ENCODE measurements around the gene GABBR2. TPM values are rescaled to one million over a fixed set of nuclear protein-coding genes. Genes with fewer than 3 reads are reported as not detected.

The GABBR2 gene
- polyA plus RNA-seq, 3 donors = 3.6 to 6.0 (median 3.8) TPM

- DNase-seq (ENCODE audit: low read depth in 3 of 3, low spot score in 2 of 3) = no peak
Measured at GRCh38 chr9:98381311-98382103, 327.2 kb downstream of the GABBR2 start.

- DNase-seq (ENCODE audit: low read depth in 3 of 3, low spot score in 2 of 3) = no peak
Measured at GRCh38 chr9:98380065-98380681, 328.6 kb downstream of the GABBR2 start.

- no peak for DNase-seq (ENCODE audit: low read depth in 3 of 3, low spot score in 2 of 3)
Measured at GRCh38 chr9:98379572-98379971, 329.2 kb downstream of the GABBR2 start.

- DNase-seq (ENCODE audit: low read depth in 3 of 3, low spot score in 2 of 3) = no peak
Measured at GRCh38 chr9:98378794-98379193, 329.9 kb downstream of the GABBR2 start.

GRCh38 chr9:98378206-98378780 lies 330.4 kb downstream of the GABBR2 start:
- no peak for DNase-seq (ENCODE audit: low read depth in 3 of 3, low spot score in 2 of 3)

GRCh38 chr9:98375138-98375726 lies 333.5 kb downstream of the GABBR2 start:
- no peak for DNase-seq (ENCODE audit: low read depth in 3 of 3, low spot score in 2 of 3)

GRCh38 chr9:98374385-98375051 lies 334.2 kb downstream of the GABBR2 start:
- no peak for DNase-seq (ENCODE audit: low read depth in 3 of 3, low spot score in 2 of 3)

GRCh38 chr9:98373609-98374008 lies 335.1 kb downstream of the GABBR2 start:
- DNase-seq (ENCODE audit: low read depth in 3 of 3, low spot score in 2 of 3) = no peak

- no peak for DNase-seq (ENCODE audit: low read depth in 3 of 3, low spot score in 2 of 3)
Measured at GRCh38 chr9:98372077-98372836, 336.5 kb downstream of the GABBR2 start.

GRCh38 chr9:98370976-98371315 lies 337.8 kb downstream of the GABBR2 start:
- no peak for DNase-seq (ENCODE audit: low read depth in 3 of 3, low spot score in 2 of 3)

- DNase-seq (ENCODE audit: low read depth in 3 of 3, low spot score in 2 of 3) = no peak
Measured at GRCh38 chr9:98370300-98370975, 338.3 kb downstream of the GABBR2 start.

- no peak for DNase-seq (ENCODE audit: low read depth in 3 of 3, low spot score in 2 of 3)
Measured at GRCh38 chr9:98369896-98370295, 338.8 kb downstream of the GABBR2 start.

GRCh38 chr9:98369471-98369870 lies 339.3 kb downstream of the GABBR2 start:
- DNase-seq (ENCODE audit: low read depth in 3 of 3, low spot score in 2 of 3) = no peak

- DNase-seq (ENCODE audit: low read depth in 3 of 3, low spot score in 2 of 3) = no peak
Measured at GRCh38 chr9:98369066-98369425, 339.7 kb downstream of the GABBR2 start.

- DNase-seq (ENCODE audit: low read depth in 3 of 3, low spot score in 2 of 3) = no peak
Measured at GRCh38 chr9:98368366-98369065, 340.2 kb downstream of the GABBR2 start.

GRCh38 chr9:98367923-98368322 lies 340.8 kb downstream of the GABBR2 start:
- DNase-seq (ENCODE audit: low read depth in 3 of 3, low spot score in 2 of 3) = no peak

- no peak for DNase-seq (ENCODE audit: low read depth in 3 of 3, low spot score in 2 of 3)
Measured at GRCh38 chr9:98367371-98367900, 341.3 kb downstream of the GABBR2 start.

GRCh38 chr9:98365781-98366180 lies 343.0 kb downstream of the GABBR2 start:
- no peak for DNase-seq (ENCODE audit: low read depth in 3 of 3, low spot score in 2 of 3)

GRCh38 chr9:98365227-98365669 lies 343.5 kb downstream of the GABBR2 start:
- no peak for DNase-seq (ENCODE audit: low read depth in 3 of 3, low spot score in 2 of 3)
